WERI-Rb-1 (cell line): ENCODE results near the gene ODC1.

ENCODE experiments used
- DNase-seq: peaks from one replicate; pipeline ENCODE4 v3.0.0-alpha.2; 2020
- H3K27ac ChIP-seq: fragments of 250-450 bp; sonication (Bioruptor Pico); 2 replicates; pipeline ENCODE4 v1.5.1; 2020; ENCODE audit warnings: mild to moderate bottlenecking, moderate library complexity
- H3K27me3 ChIP-seq: fragments of 250-450 bp; sonication (Bioruptor Pico); 2 replicates; pipeline ENCODE4 v1.5.1; 2021; ENCODE audit warnings: mild to moderate bottlenecking, low read depth, moderate library complexity; ENCODE audit not compliant: insufficient read depth, severe bottlenecking
- H3K36me3 ChIP-seq: fragments of 250-450 bp; sonication (Bioruptor Pico); 2 replicates; pipeline ENCODE4 v1.5.1; 2020; ENCODE audit warnings: mild to moderate bottlenecking, moderate library complexity
- H3K4me3 ChIP-seq: 2 replicates; pipeline ENCODE4 v1.5.1; 2011; ENCODE audit warnings: low read depth, mild to moderate bottlenecking, control low read depth, low read length
- H3K9me3 ChIP-seq: fragments of 250-450 bp; sonication (Bioruptor Pico); 2 replicates; pipeline ENCODE4 v1.5.1; 2021; ENCODE audit warnings: mild to moderate bottlenecking, moderate library complexity; ENCODE audit not compliant: severe bottlenecking
- CTCF ChIP-seq: IDR thresholded peaks from 2 replicates; pipeline ENCODE4 v1.5.1; 2011; ENCODE audit warnings: low read depth, mild to moderate bottlenecking, control low read depth, inconsistent platforms, low read length

The ODC1 gene

DNA sequence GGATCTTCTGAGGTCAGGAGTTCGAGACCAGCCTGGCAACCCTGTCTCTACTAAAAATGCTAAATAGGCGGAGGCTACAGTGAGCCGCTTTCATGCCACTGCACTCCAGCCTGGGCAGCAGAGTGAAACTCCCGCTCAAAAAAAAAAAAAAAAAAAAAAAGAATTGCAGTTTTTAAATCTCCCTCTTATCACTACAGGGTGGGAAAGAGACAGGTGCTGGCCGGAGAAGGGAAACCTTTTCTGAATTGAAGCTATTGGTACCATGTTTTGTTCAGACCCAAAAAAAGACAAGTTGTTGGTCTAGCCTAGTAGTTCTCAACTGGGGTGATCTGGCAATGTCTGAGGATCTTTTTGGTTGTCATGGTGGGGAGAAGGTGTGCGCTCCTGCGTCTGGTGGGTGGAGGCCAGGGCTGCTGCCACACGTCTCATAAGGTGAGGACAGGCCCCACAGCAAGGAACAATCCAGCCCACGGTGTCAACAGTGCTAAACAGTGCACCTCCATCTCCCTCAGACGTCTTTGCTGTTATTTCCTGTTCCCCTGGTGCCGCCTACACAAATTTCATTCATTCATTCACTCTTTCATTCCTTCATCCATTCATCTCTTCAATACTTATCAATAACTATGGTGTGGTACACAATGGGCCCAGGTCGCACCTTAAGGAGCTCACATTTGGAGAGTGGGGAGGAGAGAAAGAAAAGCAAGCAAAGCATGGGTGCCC is 28.8 kb upstream of the ODC1 start:
- H3K4me3 ChIP-seq: no peak overlapping the region
- H3K27ac ChIP-seq: no peak overlapping the region; the same call in 1 of the 2 replicates
- no peaks in the 10 kb centered on the region for H3K27me3 ChIP-seq
- no peak for TF ChIP-seq CTCF
- no peak for DNase-seq
- no peaks in the 10 kb centered on the region for H3K9me3 ChIP-seq
- H3K36me3 ChIP-seq: no peaks in the 10 kb centered on the region

- Histone ChIP-seq H3K27ac (peak overlapping the region; percentile 76), H3K4me3 (no peak overlapping the region), H3K36me3 (no peaks in the 10 kb centered on the region), H3K9me3 (no peaks in the 10 kb centered on the region), H3K27me3 (no peaks in the 10 kb centered on the region)
- peak; percentile 94 for DNase-seq
- TF ChIP-seq CTCF: no peak
Measured at GRCh38 chr2:10475811-10476660, 27.9 kb upstream of the ODC1 start.

DNA sequence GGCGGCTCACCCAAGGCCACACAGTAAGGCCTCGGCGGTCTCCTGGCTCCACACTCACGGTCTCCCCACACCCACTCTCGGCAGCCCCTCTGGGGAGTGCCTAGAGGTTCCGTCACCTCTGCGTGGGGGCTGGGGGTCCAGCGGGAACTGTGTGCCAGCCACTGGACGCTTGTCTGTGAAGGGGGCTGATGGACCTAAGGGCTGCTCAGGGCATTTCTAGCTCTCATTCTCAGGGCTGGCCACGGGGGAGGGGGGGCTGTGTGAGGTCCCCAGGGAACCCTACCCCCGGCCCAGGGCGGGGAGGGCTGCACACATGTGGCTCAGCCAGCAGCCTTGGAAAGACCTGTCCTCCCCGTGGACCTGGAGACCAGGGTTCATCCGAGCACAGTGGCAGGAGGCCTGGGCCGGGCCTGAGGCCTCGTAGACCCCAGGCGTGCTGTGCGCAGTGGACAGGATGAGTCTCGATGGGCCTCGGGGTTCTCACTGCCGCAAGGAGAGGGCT is 27.1 kb upstream of the ODC1 start:
- no peak for DNase-seq
- no peak for TF ChIP-seq CTCF
- Histone ChIP-seq H3K27ac (peak overlapping the region; percentile 76), H3K27me3 (no peaks in the 10 kb centered on the region), H3K36me3 (no peaks in the 10 kb centered on the region), H3K4me3 (no peak overlapping the region), H3K9me3 (no peaks in the 10 kb centered on the region)

DNA sequence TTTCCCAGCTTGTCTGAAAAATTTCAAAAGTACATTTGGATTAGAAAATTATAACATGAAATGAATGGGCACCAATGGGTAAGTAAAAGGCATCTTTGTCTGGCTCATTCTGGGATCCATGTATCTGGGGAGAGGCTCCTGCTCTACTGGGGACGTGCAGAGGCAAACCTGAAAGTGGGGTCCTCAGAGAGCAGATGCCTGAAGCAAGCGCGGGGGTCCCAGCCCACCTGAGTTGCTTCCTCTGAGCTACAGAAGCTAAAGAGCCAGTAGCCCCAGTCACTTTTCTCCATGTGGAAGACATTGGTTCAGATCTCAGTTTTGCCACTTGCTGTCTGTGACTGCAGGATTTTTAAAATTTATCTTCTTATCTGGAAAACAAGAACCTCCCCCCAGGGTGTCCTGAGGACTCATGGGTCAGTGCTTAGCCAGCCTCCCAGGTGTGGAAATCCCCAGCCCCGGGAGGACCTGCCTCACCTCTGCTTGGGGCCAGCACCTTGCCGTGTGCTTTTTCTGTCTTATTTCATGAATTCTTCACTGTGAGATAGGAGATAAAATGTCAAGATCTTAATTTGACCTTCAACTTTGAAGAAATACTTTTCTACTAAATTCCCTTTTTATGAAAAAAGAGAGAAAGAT is 25.1 kb upstream of the ODC1 start:
- H3K4me3 ChIP-seq: no peak overlapping the region
- no peaks in the 10 kb centered on the region for H3K36me3 ChIP-seq
- H3K9me3 ChIP-seq: no peaks in the 10 kb centered on the region
- TF ChIP-seq CTCF: no peak
- H3K27ac ChIP-seq: peak overlapping the region; percentile 27
- peak; percentile 55 for DNase-seq
- H3K27me3 ChIP-seq: no peaks in the 10 kb centered on the region

- no peaks in the 10 kb centered on the region for H3K27me3 ChIP-seq
- no peaks in the 10 kb centered on the region for H3K36me3 ChIP-seq
- DNase-seq: peak; percentile 48
- H3K4me3 ChIP-seq: no peak overlapping the region
- H3K9me3 ChIP-seq: no peaks in the 10 kb centered on the region
- no peak overlapping the region for H3K27ac ChIP-seq
- peak; percentile 24; the same call in 1 of the 2 replicates for TF ChIP-seq CTCF
Measured at GRCh38 chr2:10471955-10472354, 23.8 kb upstream of the ODC1 start.
